PC-9 (cell line): ENCODE data around the gene DYRK2. TPM values are rescaled to one million over a fixed set of nuclear protein-coding genes. Genes with fewer than 3 reads are reported as not detected.

ENCODE experiments used
- BruUV-seq: library from RNA; stranded (reverse); fragments of 400-500 nt; replicated peaks from 2 replicates; lab custom pipeline; 2021; lab: Mats Ljungman, UMichigan
- CTCF ChIA-PET: fragments of 300-600 bp; sonication (Branson Sonifier 250); formaldehyde crosslinking; loops from one replicate; lab custom pipeline; 2022; ENCODE audit warnings: antibody characterized with exemption; lab: Charles Lee
- POLR2A ChIA-PET: fragments of 300-600 bp; sonication (Branson Sonifier 250); formaldehyde crosslinking; loops from one replicate; lab custom pipeline; 2022; ENCODE audit warnings: antibody characterized with exemption; ENCODE audit not compliant: unreplicated experiment; lab: Charles Lee
- DNase-seq, 2 experiments: peaks; one replicate each; pipeline versions ENCODE4 v3.0.0 to v3.0.0-alpha.2; 2015 to 2022; ENCODE audit warnings: mixed read lengths in 1 of 2
- H2AFZ ChIP-seq: fragments of 200-600 bp; sonication (generic); 2 replicates; pipeline ENCODE4 v1.8.1; 2017; ENCODE audit warnings: antibody characterized with exemption
- H3F3A ChIP-seq: fragments of 200-600 bp; sonication (generic); 2 replicates; pipeline ENCODE4 v1.8.1; 2017; ENCODE audit warnings: antibody characterized with exemption, mild to moderate bottlenecking, low read depth; ENCODE audit not compliant: insufficient read depth
- H3K27ac ChIP-seq: fragments of 200-600 bp; sonication (generic); 2 replicates; pipeline ENCODE4 v1.6.1; 2016; ENCODE audit warnings: mixed run types
- H3K27me3 ChIP-seq: fragments of 200-600 bp; sonication (generic); 2 replicates; pipeline ENCODE4 v1.6.1; 2016; ENCODE audit warnings: low read depth, mixed run types; ENCODE audit not compliant: insufficient read depth
- H3K36me3 ChIP-seq: fragments of 200-600 bp; sonication (generic); 2 replicates; pipeline ENCODE4 v1.6.1; 2016; ENCODE audit warnings: low read depth, mixed run types
- H3K4me1 ChIP-seq: fragments of 200-600 bp; sonication (generic); replicated peaks from 2 replicates; pipeline ENCODE4 v1.6.1; 2016; ENCODE audit warnings: mixed run types; ENCODE audit not compliant: insufficient read depth
- H3K4me2 ChIP-seq: fragments of 200-600 bp; sonication (generic); 2 replicates; pipeline ENCODE4 v1.6.1; 2017; ENCODE audit warnings: mixed run types
- H3K4me3 ChIP-seq: fragments of 200-600 bp; sonication (generic); 2 replicates; pipeline ENCODE4 v1.6.1; 2016; ENCODE audit warnings: mixed run types
- H3K79me2 ChIP-seq: fragments of 200-600 bp; sonication (generic); 2 replicates; pipeline ENCODE4 v1.6.1; 2017; ENCODE audit warnings: low read depth, mixed run types
- H3K9me2 ChIP-seq: fragments of 200-600 bp; sonication (generic); 2 replicates; pipeline ENCODE4 v1.8.1; 2017; ENCODE audit warnings: mild to moderate bottlenecking; ENCODE audit not compliant: insufficient read depth
- H3K9me3 ChIP-seq: fragments of 200-600 bp; sonication (generic); 2 replicates; pipeline ENCODE4 v1.8.1; 2016; ENCODE audit warnings: low read depth; ENCODE audit not compliant: insufficient read depth
- H4K20me1 ChIP-seq: fragments of 200-600 bp; sonication (generic); 2 replicates; pipeline ENCODE4 v1.8.1; 2017; ENCODE audit not compliant: insufficient read depth
- EZH2 ChIP-seq: fragments of 200-600 bp; sonication (generic); IDR thresholded peaks from 2 replicates; pipeline ENCODE4 v1.8.0; 2017; ENCODE audit warnings: antibody characterized with exemption, low read depth
- intact Hi-C: fragments of 100-400 bp; cut with micrococcal nuclease; formaldehyde crosslinking; loops from one replicate; pipeline ENCODE4 v1.10.0; 2022; ENCODE audit not compliant: unreplicated experiment
- total RNA-seq: library from RNA; stranded (reverse); gene quantifications from 2 replicates; pipeline ENCODE4 v1.2.3, GENCODE V29; 2021
- TF ChIP-seq, protein P1 (sequence below): fragments of 200-600 bp; sonication (generic); conservative IDR thresholded peaks from 2 replicates; pipeline ENCODE4 v1.6.1; 2017; ENCODE audit warnings: mixed run types, antibody characterized with exemption, mild to moderate bottlenecking, moderate library complexity

Gene DYRK2
- total RNA-seq, 1 experiment from 2014 or later: 42.9 TPM

DNA sequence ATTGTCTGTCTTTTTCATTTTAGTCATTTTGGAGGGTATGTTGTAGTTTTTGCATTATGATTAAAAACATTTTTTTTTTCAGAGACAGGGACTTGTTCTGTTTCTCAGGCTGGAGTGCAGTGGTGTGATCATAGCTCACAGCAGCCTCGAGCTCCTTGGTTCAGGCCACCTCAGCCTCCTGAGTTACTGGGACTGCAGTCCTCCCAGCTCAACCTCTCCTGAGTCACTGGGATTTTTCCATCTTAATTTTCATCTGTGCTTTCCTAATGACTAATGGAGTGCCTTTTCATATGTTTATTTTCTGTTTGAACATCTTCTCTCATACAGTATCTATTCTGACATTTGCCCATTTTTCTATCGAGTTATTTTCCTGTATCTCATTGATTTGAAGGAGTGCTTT is 52.6 kb downstream of the DYRK2 start:
- H4K20me1 ChIP-seq: no peaks in the 10 kb centered on the region
- no peak overlapping the region for H3K27ac ChIP-seq
- H3K4me2 ChIP-seq: no peak overlapping the region
- H3K27me3 ChIP-seq: no peaks in the 10 kb centered on the region
- DNase-seq: no peak
- intact Hi-C loops: no loop called here
- H3K4me3 ChIP-seq: no peak overlapping the region
- CTCF ChIA-PET: no interaction called here
- no peak overlapping the region for H2AFZ ChIP-seq
- H3K36me3 ChIP-seq: no peaks in the 10 kb centered on the region
- H3F3A ChIP-seq: peaks cover 10% of the 10 kb centered on the region
- H3K9me2 ChIP-seq: no peaks in the 10 kb centered on the region
- TF ChIP-seq, protein P1, sequence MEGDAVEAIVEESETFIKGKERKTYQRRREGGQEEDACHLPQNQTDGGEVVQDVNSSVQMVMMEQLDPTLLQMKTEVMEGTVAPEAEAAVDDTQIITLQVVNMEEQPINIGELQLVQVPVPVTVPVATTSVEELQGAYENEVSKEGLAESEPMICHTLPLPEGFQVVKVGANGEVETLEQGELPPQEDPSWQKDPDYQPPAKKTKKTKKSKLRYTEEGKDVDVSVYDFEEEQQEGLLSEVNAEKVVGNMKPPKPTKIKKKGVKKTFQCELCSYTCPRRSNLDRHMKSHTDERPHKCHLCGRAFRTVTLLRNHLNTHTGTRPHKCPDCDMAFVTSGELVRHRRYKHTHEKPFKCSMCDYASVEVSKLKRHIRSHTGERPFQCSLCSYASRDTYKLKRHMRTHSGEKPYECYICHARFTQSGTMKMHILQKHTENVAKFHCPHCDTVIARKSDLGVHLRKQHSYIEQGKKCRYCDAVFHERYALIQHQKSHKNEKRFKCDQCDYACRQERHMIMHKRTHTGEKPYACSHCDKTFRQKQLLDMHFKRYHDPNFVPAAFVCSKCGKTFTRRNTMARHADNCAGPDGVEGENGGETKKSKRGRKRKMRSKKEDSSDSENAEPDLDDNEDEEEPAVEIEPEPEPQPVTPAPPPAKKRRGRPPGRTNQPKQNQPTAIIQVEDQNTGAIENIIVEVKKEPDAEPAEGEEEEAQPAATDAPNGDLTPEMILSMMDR: no peak
- no peak for TF ChIP-seq EZH2
- BruUV-seq: no TSS peak
- POLR2A ChIA-PET: no interaction called here
- peaks cover 13% of the 10 kb centered on the region for H3K4me1 ChIP-seq
- H3K9me3 ChIP-seq: no peaks in the 10 kb centered on the region
- H3K79me2 ChIP-seq: no peaks in the 10 kb centered on the region

DNA sequence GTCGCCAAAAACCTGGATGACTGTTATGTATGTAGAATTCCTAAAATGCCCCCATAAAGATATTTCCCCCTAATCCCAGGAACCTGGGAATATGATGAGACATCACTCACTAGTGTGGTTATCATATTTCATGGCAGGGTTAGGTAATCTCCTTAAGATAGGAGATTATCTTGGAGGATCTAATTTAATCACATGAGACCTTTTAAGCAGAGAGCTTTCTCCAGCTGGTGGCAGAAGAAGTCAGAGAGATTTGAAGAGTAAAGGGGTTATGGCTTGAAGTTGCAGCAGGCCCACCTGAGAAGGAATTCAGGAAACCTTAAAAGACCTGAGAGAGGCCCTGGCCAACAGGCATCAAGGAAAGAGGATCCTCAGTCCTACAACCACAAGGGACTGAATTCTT is 53.6 kb downstream of the DYRK2 start:
- Histone ChIP-seq H3K27me3 (no peaks in the 10 kb centered on the region), H3K4me1 (peaks cover 23% of the 10 kb centered on the region), H3K27ac (no peak overlapping the region), H4K20me1 (no peaks in the 10 kb centered on the region), H2AFZ (no peak overlapping the region), H3K36me3 (no peaks in the 10 kb centered on the region), H3K79me2 (no peaks in the 10 kb centered on the region), H3K9me3 (no peaks in the 10 kb centered on the region), H3K9me2 (no peaks in the 10 kb centered on the region), H3K4me3 (no peak overlapping the region), H3F3A (peaks cover 18% of the 10 kb centered on the region), H3K4me2 (no peak overlapping the region)
- intact Hi-C loops: no loop called here
- TF ChIP-seq, protein P1: no peak
- no peak for TF ChIP-seq EZH2
- ChIA-PET CTCF (no interaction called here), POLR2A (no interaction called here)
- no TSS peak for BruUV-seq
- no peak for DNase-seq

DNA sequence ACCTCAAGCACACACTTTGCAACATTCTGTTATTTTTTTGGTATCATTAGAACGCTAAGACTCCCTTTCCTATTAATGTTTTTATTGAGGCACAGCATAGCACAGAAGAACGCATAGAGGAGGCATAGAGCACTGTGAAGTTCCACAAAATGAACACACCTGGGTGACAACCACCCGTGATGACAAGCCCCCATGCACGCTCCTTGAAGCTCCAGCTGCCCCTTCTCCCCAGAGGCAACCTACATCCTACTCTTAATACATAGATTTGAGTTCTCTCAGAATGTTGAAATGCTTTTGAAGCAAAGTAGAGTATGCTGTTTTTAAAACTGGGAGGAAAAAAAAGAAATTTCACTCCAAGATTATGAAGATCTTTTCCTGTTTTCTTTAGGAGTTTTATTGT is 55.5 kb downstream of the DYRK2 start:
- Histone ChIP-seq H4K20me1 (no peaks in the 10 kb centered on the region), H2AFZ (no peak overlapping the region), H3K4me2 (no peak overlapping the region), H3K79me2 (no peaks in the 10 kb centered on the region), H3K27me3 (no peaks in the 10 kb centered on the region), H3K27ac (no peak overlapping the region), H3K4me1 (peaks cover 28% of the 10 kb centered on the region), H3K4me3 (no peak overlapping the region), H3F3A (peaks cover 19% of the 10 kb centered on the region), H3K36me3 (no peaks in the 10 kb centered on the region), H3K9me2 (no peaks in the 10 kb centered on the region), H3K9me3 (no peaks in the 10 kb centered on the region)
- intact Hi-C loops: no loop called here
- ChIA-PET POLR2A (no interaction called here), CTCF (no interaction called here)
- no TSS peak for BruUV-seq
- no peak for DNase-seq
- TF ChIP-seq, protein P1: no peak
- TF ChIP-seq EZH2: no peak
